B cell (primary cell): ENCODE measurements around the gene ANKRD11. TPM values are rescaled to one million over a fixed set of nuclear protein-coding genes. Genes with fewer than 3 reads are reported as not detected.

Experiments used
- ATAC-seq: fragments of 200-7000 bp; cut with Tn5 transposase; one replicate; pipeline ENCODE4 v1.10.0; 2021; ENCODE audit warnings: low read depth, mild to moderate bottlenecking, moderate number of reproducible peaks, moderate library complexity
- CTCF ChIA-PET: fragments of 350-600 bp; sonication (Branson Sonifier 250); formaldehyde crosslinking; loops from one replicate; lab custom pipeline; 2021; ENCODE audit warnings: antibody characterized with exemption, inconsistent platforms; lab: Charles Lee
- POLR2A ChIA-PET: fragments of 350-600 bp; sonication (Branson Sonifier 250); formaldehyde crosslinking; loops from one replicate; lab custom pipeline; 2021; ENCODE audit warnings: antibody characterized with exemption; lab: Charles Lee
- DNase-seq: peaks from one replicate; pipeline ENCODE4 v3.0.0; 2013
- H2AFZ ChIP-seq: 2 replicates; pipeline ENCODE4 v1.6.1; 2012; ENCODE audit warnings: mild to moderate bottlenecking, low read depth, low read length; ENCODE audit not compliant: insufficient read depth, poor library complexity, severe bottlenecking
- H3K27ac ChIP-seq, 2 donors: 1 replicate in 1 of 2; 2 replicates in 1 of 2; pipeline ENCODE4 v1.5.1; 2012 to 2013; ENCODE audit warnings: low read length in 2 of 2, mild to moderate bottlenecking in 2 of 2, moderate library complexity in 1 of 2
- H3K27me3 ChIP-seq, 4 experiments: fragments of 200-600 bp in 1 of 4; sonication (generic) in 1 of 4; replicated peaks in 1 of 4; 1 replicate in 2 of 4; 2 replicates in 2 of 4; pipeline versions ENCODE4 v1.6.1 to v1.7.0; 2013 to 2016; ENCODE audit warnings: low read length in 3 of 4, mild to moderate bottlenecking in 2 of 4, mixed read lengths in 1 of 4, moderate library complexity in 1 of 4; ENCODE audit not compliant: insufficient read depth in 4 of 4, control insufficient read depth in 3 of 4; ENCODE audit errors: control extremely low read depth in 1 of 4
- H3K36me3 ChIP-seq, 2 experiments: replicated peaks in 1 of 2; 1 replicate in 1 of 2; 2 replicates in 1 of 2; pipeline versions ENCODE4 v1.6.1 to v1.7.1; 2013; ENCODE audit warnings: low read length in 1 of 2; ENCODE audit not compliant: insufficient read depth in 2 of 2, control insufficient read depth in 1 of 2; ENCODE audit errors: control extremely low read depth in 1 of 2, extremely low read depth in 1 of 2
- H3K4me1 ChIP-seq, 2 donors: fragments of 200-600 bp in 1 of 2; sonication (generic) in 1 of 2; 1 replicate in 1 of 2; 2 replicates in 1 of 2; pipeline versions ENCODE4 v1.5.1 to v1.6.1; 2013 to 2017; ENCODE audit warnings: low read length in 2 of 2; ENCODE audit not compliant: control insufficient read depth in 2 of 2, insufficient read depth in 2 of 2
- H3K4me2 ChIP-seq: replicated peaks from 2 replicates; pipeline ENCODE3; 2012; ENCODE audit warnings: mild to moderate bottlenecking, low read depth, low read length; ENCODE audit not compliant: poor library complexity, severe bottlenecking
- H3K4me3 ChIP-seq, 5 experiments: fragments of 200-600 bp in 1 of 5; sonication (generic) in 1 of 5; 1 replicate in 3 of 5; 2 replicates in 2 of 5; pipeline versions ENCODE4 v1.5.1 to v1.7.0; 2011 to 2016; ENCODE audit warnings: low read length in 4 of 5, mild to moderate bottlenecking in 4 of 5, low read depth in 2 of 5, control low read depth in 1 of 5, moderate library complexity in 1 of 5; ENCODE audit not compliant: insufficient read depth in 1 of 5; ENCODE audit errors: control extremely low read depth in 1 of 5, extremely low read depth in 1 of 5
- H3K79me2 ChIP-seq: fragments of 200-600 bp; sonication (generic); one replicate; pipeline ENCODE4 v1.6.0; 2016; ENCODE audit warnings: low read length; ENCODE audit not compliant: control insufficient read depth, insufficient read depth
- H3K9ac ChIP-seq: fragments of 200-600 bp; sonication (generic); 2 replicates; pipeline ENCODE4 v1.6.1; 2017; ENCODE audit warnings: mild to moderate bottlenecking, low read length, moderate library complexity
- H3K9me3 ChIP-seq, 3 donors: one replicate each; pipeline versions ENCODE4 v1.6.1 to v1.7.1; 2013; ENCODE audit warnings: low read length in 2 of 3; ENCODE audit not compliant: control insufficient read depth in 2 of 3, insufficient read depth in 1 of 3; ENCODE audit errors: control extremely low read depth in 1 of 3
- H4K20me1 ChIP-seq: 2 replicates; pipeline ENCODE4 v1.6.0; 2012; ENCODE audit warnings: mild to moderate bottlenecking, low read length; ENCODE audit not compliant: insufficient read depth, control insufficient read depth, poor library complexity, severe bottlenecking
- H3K27ac Mint-ChIP-seq: one replicate; pipeline ENCODE4 v1.8.0; 2021; ENCODE audit warnings: mixed read lengths
- H3K27me3 Mint-ChIP-seq: one replicate; pipeline ENCODE4 v1.8.0; 2021; ENCODE audit warnings: mixed read lengths
- H3K4me1 Mint-ChIP-seq: one replicate; pipeline ENCODE4 v1.8.0; 2021; ENCODE audit warnings: mixed read lengths
- H3K4me3 Mint-ChIP-seq: one replicate; pipeline ENCODE4 v1.8.0; 2021; ENCODE audit warnings: mixed read lengths
- H3K9me3 Mint-ChIP-seq: one replicate; pipeline ENCODE4 v1.8.0; 2022; ENCODE audit warnings: mixed read lengths; ENCODE audit not compliant: insufficient read depth
- EZH2 ChIP-seq: IDR thresholded peaks from 2 replicates; pipeline ENCODE4 v1.6.1; 2012; ENCODE audit warnings: borderline replicate concordance, low read depth, mild to moderate bottlenecking, moderate library complexity, low read length; ENCODE audit not compliant: insufficient read depth, poor library complexity, severe bottlenecking
- WGBS: methylation state at CpG from one replicate; pipeline ENCODE4 v1.1.5; 2013; ENCODE audit warnings: missing lambda C conversion rate; ENCODE audit not compliant: insufficient coverage; 5-methylcytosine and 5-hydroxymethylcytosine counted together
- intact Hi-C: fragments of 100-400 bp; cut with micrococcal nuclease; formaldehyde crosslinking; loops from one replicate; pipeline ENCODE4 v1.10.0; 2022
- polyA plus RNA-seq: library from polyadenylated mRNA; depleted of rRNA; stranded (reverse); fragments of >200 nt; gene quantifications from 2 replicates; pipeline ENCODE4 v1.2.3, GENCODE V29; 2012
- total RNA-seq, 2 donors: library from RNA; stranded (reverse); fragments of 120-200 nt in 1 of 2; gene quantifications; 1 replicate in 1 of 2; 2 replicates in 1 of 2; pipeline versions ENCODE4 v1.2.3 to v1.2.4, GENCODE V29; 2013 to 2022
- TF ChIP-seq, protein P1 (sequence below): fragments of 200-600 bp; IDR thresholded peaks from one replicate; pipeline ENCODE4 v1.8.0; 2022; ENCODE audit warnings: antibody characterized with exemption, mild to moderate bottlenecking

The ANKRD11 gene
- total and polyA plus RNA-seq, 2 donors (not counting 1 experiment from before 2014, with no cell fraction given): 67.9 to 314 TPM

DNA sequence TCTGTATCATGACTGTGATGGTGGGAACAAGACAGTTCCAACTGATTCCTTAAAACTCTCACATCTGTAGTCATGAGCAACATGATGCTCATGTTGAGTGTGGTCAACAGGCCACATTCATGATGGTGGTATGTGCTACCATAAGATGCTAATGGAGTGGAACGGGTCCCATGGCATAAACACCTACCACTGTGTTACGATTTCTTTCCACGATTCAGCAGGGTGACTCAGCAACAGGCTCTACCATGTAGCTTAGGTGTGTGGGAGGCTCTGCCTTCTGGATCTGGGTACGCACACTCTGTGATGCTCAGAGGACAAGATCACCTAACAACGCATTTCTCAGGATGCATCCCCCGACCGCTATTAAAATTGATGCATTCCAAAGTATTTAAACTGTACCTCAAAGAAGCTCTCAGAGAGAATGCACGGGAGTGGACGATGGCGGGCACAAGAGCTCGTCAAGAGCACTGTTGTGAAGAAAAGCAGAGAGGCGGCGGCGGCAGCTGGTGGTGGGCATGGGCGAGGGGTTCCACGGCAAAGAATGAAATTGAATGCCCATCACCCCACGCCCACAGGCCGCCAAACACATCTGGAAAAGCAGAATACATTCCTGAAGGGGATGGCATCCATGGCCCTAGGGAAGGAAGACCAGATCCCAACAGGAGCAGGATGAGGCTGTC lies 139.5 kb downstream of the ANKRD11 start:
- Mint-ChIP-seq H3K27ac (no peak overlapping the region), H3K4me3 (no peak overlapping the region), H3K9me3 (no peaks in the 10 kb centered on the region), H3K4me1 (peaks cover 60% of the 10 kb centered on the region), H3K27me3 (no peaks in the 10 kb centered on the region)
- Histone ChIP-seq H3K27me3 (no peaks in the 10 kb centered on the region), H3K4me1 (peaks cover 0 to 4% of the 10 kb centered on the region in 2 donors), H3K4me2 (no peak overlapping the region), H3K4me3 (no peak overlapping the region), H3K79me2 (peaks cover 100% of the 10 kb centered on the region), H3K36me3 (peaks cover 2 to 9% of the 10 kb centered on the region in 2 experiments), H4K20me1 (peaks cover 99% of the 10 kb centered on the region), H3K27ac (no peak overlapping the region), H3K9ac (no peak overlapping the region), H3K9me3 (no peaks in the 10 kb centered on the region), H2AFZ (no peak overlapping the region)
- intact Hi-C loops: no loop called here
- POLR2A ChIA-PET: no interaction called here
- WGBS: 93% methylated on average over 16 of the region's 18 CpGs
- CTCF ChIA-PET: no interaction called here
- no peak for DNase-seq
- ATAC-seq: no peak
- TF ChIP-seq, protein P1, sequence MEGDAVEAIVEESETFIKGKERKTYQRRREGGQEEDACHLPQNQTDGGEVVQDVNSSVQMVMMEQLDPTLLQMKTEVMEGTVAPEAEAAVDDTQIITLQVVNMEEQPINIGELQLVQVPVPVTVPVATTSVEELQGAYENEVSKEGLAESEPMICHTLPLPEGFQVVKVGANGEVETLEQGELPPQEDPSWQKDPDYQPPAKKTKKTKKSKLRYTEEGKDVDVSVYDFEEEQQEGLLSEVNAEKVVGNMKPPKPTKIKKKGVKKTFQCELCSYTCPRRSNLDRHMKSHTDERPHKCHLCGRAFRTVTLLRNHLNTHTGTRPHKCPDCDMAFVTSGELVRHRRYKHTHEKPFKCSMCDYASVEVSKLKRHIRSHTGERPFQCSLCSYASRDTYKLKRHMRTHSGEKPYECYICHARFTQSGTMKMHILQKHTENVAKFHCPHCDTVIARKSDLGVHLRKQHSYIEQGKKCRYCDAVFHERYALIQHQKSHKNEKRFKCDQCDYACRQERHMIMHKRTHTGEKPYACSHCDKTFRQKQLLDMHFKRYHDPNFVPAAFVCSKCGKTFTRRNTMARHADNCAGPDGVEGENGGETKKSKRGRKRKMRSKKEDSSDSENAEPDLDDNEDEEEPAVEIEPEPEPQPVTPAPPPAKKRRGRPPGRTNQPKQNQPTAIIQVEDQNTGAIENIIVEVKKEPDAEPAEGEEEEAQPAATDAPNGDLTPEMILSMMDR: no peak

DNA sequence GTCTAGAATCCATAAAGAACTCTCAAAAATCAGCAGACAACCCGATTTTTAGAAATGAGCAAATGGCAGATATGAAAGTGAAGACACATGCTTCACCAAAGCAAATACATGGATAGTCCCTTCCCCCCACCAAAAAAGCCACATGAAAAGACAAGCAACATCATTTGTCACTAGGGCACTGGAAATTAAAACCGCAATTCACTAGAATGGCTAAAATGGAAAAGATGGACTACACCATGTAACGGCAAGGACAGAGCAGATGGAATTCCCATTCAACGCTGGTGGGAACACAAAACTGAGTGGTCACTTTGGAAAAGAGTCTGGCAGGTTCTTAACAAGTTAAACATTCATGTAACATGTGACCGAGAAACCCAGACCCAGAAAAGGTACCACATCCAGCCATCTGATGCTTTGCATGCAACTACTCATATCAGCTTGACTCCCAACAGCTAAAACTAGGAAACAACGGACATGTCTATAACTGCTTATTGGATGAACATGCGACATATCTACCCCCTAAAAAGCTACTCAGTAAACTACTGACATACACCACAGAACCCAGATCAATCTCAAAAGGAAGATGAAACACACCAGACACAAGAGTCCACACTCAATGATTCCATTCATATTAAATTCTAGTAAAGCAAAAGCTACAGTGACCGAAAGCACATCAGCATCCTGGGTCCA lies 140.3 kb downstream of the ANKRD11 start:
- Histone ChIP-seq H3K4me2 (no peak overlapping the region), H3K4me3 (no peak overlapping the region), H3K27ac (no peak overlapping the region), H4K20me1 (peaks cover 99% of the 10 kb centered on the region), H3K9me3 (no peaks in the 10 kb centered on the region), H2AFZ (no peak overlapping the region), H3K36me3 (peaks cover 2 to 8% of the 10 kb centered on the region in 2 experiments), H3K4me1 (peaks cover 0 to 4% of the 10 kb centered on the region in 2 donors), H3K9ac (no peak overlapping the region), H3K79me2 (peaks cover 100% of the 10 kb centered on the region), H3K27me3 (no peaks in the 10 kb centered on the region)
- TF ChIP-seq EZH2: no peak
- TF ChIP-seq, protein P1: no peak
- 94% methylated on average over 4 of the region's 8 CpGs for WGBS
- peaks cover 60% of the 10 kb centered on the region for H3K4me1 Mint-ChIP-seq
- H3K27me3 Mint-ChIP-seq: no peaks in the 10 kb centered on the region
- ChIA-PET CTCF (interaction anchor here (0.9 kb wide), 1 partner anchor 15 kb away, joined by 4 read pairs; no protein-coding TSS in a partner anchor), POLR2A (interaction anchor here (0.6 kb wide), 1 partner anchor 154 kb away, joined by 5 read pairs; no protein-coding TSS in a partner anchor)
- no peak overlapping the region for H3K4me3 Mint-ChIP-seq
- no peak for DNase-seq
- no peak for ATAC-seq
- intact Hi-C loops: no loop called here
- no peak overlapping the region for H3K27ac Mint-ChIP-seq
- no peaks in the 10 kb centered on the region for H3K9me3 Mint-ChIP-seq
